Neural cell (in vitro differentiated cells): Measurements from ENCODE around the gene NSMF. TPM values are rescaled to one million over a fixed set of nuclear protein-coding genes. Genes with fewer than 3 reads are reported as not detected.

Source experiments
- H2AFZ ChIP-seq: fragments of 200-600, 300-800 bp; sonication (generic), shearing (Covaris generic); 2 replicates; pipeline ENCODE4 v1.6.0; 2014; ENCODE audit warnings: low read depth, mild to moderate bottlenecking, antibody characterized with exemption, low read length, moderate library complexity
- H3F3A ChIP-seq: fragments of 200-600 bp; shearing (Covaris generic); 2 replicates; pipeline ENCODE4 v1.6.1; 2016; ENCODE audit warnings: mild to moderate bottlenecking, moderate library complexity, mixed read lengths, antibody characterized with exemption, low read length; ENCODE audit not compliant: insufficient read depth, poor library complexity, severe bottlenecking
- H3K27ac ChIP-seq: fragments of 200-600, 300-800 bp; sonication (generic), shearing (Covaris generic); 2 replicates; pipeline ENCODE4 v1.5.1; 2014; ENCODE audit warnings: mild to moderate bottlenecking, low read length, moderate library complexity
- H3K27me3 ChIP-seq: fragments of 300-800, 200-600 bp; sonication (generic), shearing (Covaris generic); 2 replicates; pipeline ENCODE4 v1.6.0; 2014; ENCODE audit warnings: mild to moderate bottlenecking, low read depth, low read length, moderate library complexity; ENCODE audit not compliant: insufficient read depth
- H3K36me3 ChIP-seq: fragments of 300-800, 200-600 bp; sonication (generic), shearing (Covaris generic); 2 replicates; pipeline ENCODE4 v1.5.1; 2014; ENCODE audit warnings: mild to moderate bottlenecking, antibody characterized with exemption, low read length, moderate library complexity; ENCODE audit not compliant: insufficient read depth
- H3K4me2 ChIP-seq: fragments of 300-800, 200-600 bp; sonication (generic), shearing (Covaris generic); 2 replicates; pipeline ENCODE4 v1.6.0; 2014; ENCODE audit warnings: mild to moderate bottlenecking, low read length
- H3K4me3 ChIP-seq: fragments of 300-800, 200-600 bp; sonication (generic), shearing (Covaris generic); 2 replicates; pipeline ENCODE4 v1.5.1; 2014; ENCODE audit warnings: mild to moderate bottlenecking, low read length, moderate library complexity
- H3K79me2 ChIP-seq: fragments of 200-600 bp; shearing (Covaris generic); replicated peaks from 2 replicates; pipeline ENCODE4 v1.6.0; 2014; ENCODE audit warnings: mild to moderate bottlenecking, low read length, moderate library complexity; ENCODE audit not compliant: insufficient read depth
- H3K9ac ChIP-seq: fragments of 300-800, 200-600 bp; sonication (generic), shearing (Covaris generic); 2 replicates; pipeline ENCODE4 v1.6.1; 2016; ENCODE audit warnings: mild to moderate bottlenecking, low read length, mixed read lengths
- H3K9me2 ChIP-seq: fragments of 200-600 bp; shearing (Covaris generic); 2 replicates; pipeline ENCODE4 v1.6.1; 2016; ENCODE audit warnings: mild to moderate bottlenecking, low read length, mixed read lengths; ENCODE audit not compliant: insufficient read depth
- H3K9me3 ChIP-seq: fragments of 200-600, 300-800 bp; sonication (generic), shearing (Covaris generic); 2 replicates; pipeline ENCODE4 v1.6.1; 2016; ENCODE audit warnings: mild to moderate bottlenecking, mixed run types, low read length, moderate library complexity, mixed read lengths
- H4K20me1 ChIP-seq: fragments of 200-600 bp; shearing (Covaris generic); 2 replicates; pipeline ENCODE4 v1.6.1; 2016; ENCODE audit warnings: mild to moderate bottlenecking, mixed run types; ENCODE audit not compliant: insufficient read depth
- CTCF ChIP-seq: fragments of 450-650 bp; IDR thresholded peaks from 2 replicates; pipeline ENCODE4 v1.5.1; 2014; ENCODE audit warnings: antibody characterized with exemption, mild to moderate bottlenecking, moderate library complexity; ENCODE audit not compliant: poor library complexity, severe bottlenecking
- EP300 ChIP-seq: fragments of 450-650 bp; conservative IDR thresholded peaks from 2 replicates; pipeline ENCODE4 v1.6.1; 2014; ENCODE audit warnings: antibody characterized with exemption, mild to moderate bottlenecking, moderate library complexity; ENCODE audit not compliant: poor library complexity, severe bottlenecking
- EZH2 ChIP-seq: fragments of 200-600, 300-800 bp; shearing (Covaris generic), sonication (generic); IDR thresholded peaks from 2 replicates; pipeline ENCODE4 v1.6.1; 2014; ENCODE audit warnings: antibody characterized with exemption, low read length, borderline replicate concordance, mild to moderate bottlenecking; ENCODE audit not compliant: insufficient read depth, poor library complexity, severe bottlenecking
- MXI1 ChIP-seq: fragments of 450-650 bp; conservative IDR thresholded peaks from 2 replicates; pipeline ENCODE4 v1.6.1; 2014; ENCODE audit warnings: antibody characterized with exemption, mild to moderate bottlenecking; ENCODE audit not compliant: poor library complexity, severe bottlenecking
- POLR2AphosphoS5 ChIP-seq: IDR thresholded peaks from 2 replicates; pipeline ENCODE4 v1.6.1; 2012
- RAD21 ChIP-seq: fragments of 450-650 bp; conservative IDR thresholded peaks from 2 replicates; pipeline ENCODE4 v1.6.1; 2014; ENCODE audit warnings: antibody characterized with exemption, mild to moderate bottlenecking, moderate library complexity
- REST ChIP-seq: IDR thresholded peaks from 2 replicates; pipeline ENCODE4 v1.6.1; 2012; ENCODE audit warnings: borderline replicate concordance
- SMC3 ChIP-seq: fragments of 450-650 bp; conservative IDR thresholded peaks from 2 replicates; pipeline ENCODE4 v1.6.1; 2014; ENCODE audit warnings: antibody characterized with exemption, mild to moderate bottlenecking, moderate library complexity; ENCODE audit not compliant: poor library complexity
- TAF1 ChIP-seq: IDR thresholded peaks from 2 replicates; pipeline ENCODE4 v1.6.1; 2012; ENCODE audit warnings: low read depth
- polyA plus RNA-seq: library from polyadenylated mRNA; depleted of rRNA; stranded (reverse); fragments of >200 nt; gene quantifications from 2 replicates; pipeline ENCODE4 v1.2.3, GENCODE V29; 2014

NSMF gene
- polyA plus RNA-seq, 1 donor from 2014 or later = 51.2 TPM

DNA sequence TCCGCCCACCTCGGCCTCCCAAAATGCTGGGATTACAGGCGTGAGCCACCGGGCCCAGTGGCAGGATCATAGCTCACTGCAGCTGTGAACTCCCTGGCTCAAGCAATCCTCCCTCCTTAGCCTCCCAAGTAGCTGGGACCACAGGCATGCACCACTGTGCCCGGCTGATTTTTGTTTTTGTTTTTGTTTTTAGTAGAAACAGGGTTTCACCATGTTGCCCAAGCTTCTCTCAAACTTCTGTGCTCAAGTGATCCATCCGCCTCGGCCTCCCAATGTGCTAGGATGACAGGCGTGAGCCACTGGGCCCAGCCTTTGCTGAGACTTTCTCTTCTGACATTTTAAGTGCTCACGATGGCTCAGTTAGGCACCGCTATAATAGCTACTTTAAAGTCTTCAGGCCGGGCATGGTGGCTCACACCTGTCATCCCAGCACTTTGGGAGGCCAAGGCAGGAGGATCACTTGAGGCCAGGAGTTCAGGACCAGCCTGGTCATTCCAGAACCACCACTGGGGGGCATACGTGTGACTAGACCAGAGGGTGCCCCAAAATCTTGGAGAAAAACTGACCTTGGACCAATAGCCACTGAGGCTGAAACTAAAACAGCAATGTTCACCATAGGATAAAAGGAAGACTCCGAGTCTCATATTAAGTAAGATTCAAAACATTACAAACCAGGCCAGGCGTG is 14.9 kb downstream of the NSMF start:
- no peaks in the 10 kb centered on the region for H3K9me2 ChIP-seq
- peaks cover 10% of the 10 kb centered on the region for H3K27me3 ChIP-seq
- no peaks in the 10 kb centered on the region for H3K79me2 ChIP-seq
- no peak overlapping the region for H3K27ac ChIP-seq
- no peak overlapping the region for H3K4me3 ChIP-seq
- no peaks in the 10 kb centered on the region for H3K36me3 ChIP-seq
- no peak overlapping the region for H3K9ac ChIP-seq
- H3K4me2 ChIP-seq = no peak overlapping the region
- H4K20me1 ChIP-seq = no peaks in the 10 kb centered on the region
- no peaks in the 10 kb centered on the region for H3K9me3 ChIP-seq
- TF ChIP-seq REST (no peak), POLR2AphosphoS5 (no peak)
- no peak overlapping the region for H2AFZ ChIP-seq
- H3F3A ChIP-seq = no peaks in the 10 kb centered on the region

- H4K20me1 ChIP-seq = no peaks in the 10 kb centered on the region
- H3K27ac ChIP-seq = no peak overlapping the region
- H3K27me3 ChIP-seq = peaks cover 10% of the 10 kb centered on the region
- H3K36me3 ChIP-seq = no peaks in the 10 kb centered on the region
- no peak overlapping the region for H3K9ac ChIP-seq
- H3K4me2 ChIP-seq = no peak overlapping the region
- H3K9me3 ChIP-seq = no peaks in the 10 kb centered on the region
- no peak overlapping the region for H2AFZ ChIP-seq
- no peaks in the 10 kb centered on the region for H3F3A ChIP-seq
- TF ChIP-seq MXI1 (no peak), SMC3 (no peak), TAF1 (no peak), RAD21 (no peak), EP300 (no peak), EZH2 (no peak), REST (no peak), CTCF (no peak)
- no peaks in the 10 kb centered on the region for H3K9me2 ChIP-seq
- H3K79me2 ChIP-seq = no peaks in the 10 kb centered on the region
- no peak overlapping the region for H3K4me3 ChIP-seq
Measured at GRCh38 chr9:137441935-137442321, 17.2 kb downstream of the NSMF start.
